Stimulated activated CD4-positive, alpha-beta T cell treated with anti-CD3 and anti-CD28 coated beads, Interleukin-2, amount 100 ng/mL, for 48 hours (primary cell): ENCODE data around the gene TXN.
A peak's percentile ranks its signal among the peaks of the same experiment; 100 is the strongest.

Source experiments
- DNase-seq, 2 donors: peaks; one replicate each; pipeline ENCODE4 v3.0.0-alpha.2; 2020

The TXN gene

DNA sequence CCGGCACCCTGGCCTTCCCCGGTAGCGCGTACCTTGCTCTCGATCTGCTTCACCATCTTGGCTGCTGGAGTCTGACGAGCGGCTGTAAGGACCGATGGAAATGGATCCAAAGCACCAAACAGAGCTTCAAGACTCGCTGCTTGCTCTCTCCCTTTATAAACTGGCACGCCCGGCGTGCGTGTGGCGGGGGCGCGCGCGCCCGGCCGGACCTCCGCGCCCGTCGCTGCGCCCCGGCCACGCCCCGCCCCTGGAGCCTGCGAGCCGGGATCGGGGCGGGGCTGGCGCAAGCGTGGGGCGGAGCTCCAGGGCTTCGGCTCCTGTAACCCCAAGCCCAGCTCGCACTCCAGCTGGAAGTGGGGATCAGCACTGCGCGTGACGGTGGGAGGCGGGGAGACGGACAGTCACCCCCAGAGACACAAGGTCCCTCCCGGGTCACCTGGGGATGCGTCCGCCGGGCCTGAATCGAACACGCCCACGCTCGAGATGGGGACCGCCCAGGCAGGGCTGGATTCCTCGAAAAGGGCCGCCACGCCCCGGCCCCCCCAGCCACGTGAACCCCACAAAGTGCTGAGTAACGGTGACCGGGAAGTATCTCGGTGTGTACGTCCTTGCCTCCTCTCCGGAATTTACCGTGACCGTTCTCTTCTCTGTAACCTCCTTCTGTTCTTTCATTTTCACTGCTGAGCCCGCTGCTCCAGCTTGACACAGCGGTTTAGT lies at the start of gene TXN:
Gene TXN (minus strand): TSS at position 128 of the 717 bp plus-strand sequence. CDS start 72 bp downstream, at position 56.
- peak; percentile 82 to 84 for DNase-seq

GRCh38 chr9:110303133-110303532 lies 46.8 kb upstream of the TXN start:
- no peak for DNase-seq

DNA sequence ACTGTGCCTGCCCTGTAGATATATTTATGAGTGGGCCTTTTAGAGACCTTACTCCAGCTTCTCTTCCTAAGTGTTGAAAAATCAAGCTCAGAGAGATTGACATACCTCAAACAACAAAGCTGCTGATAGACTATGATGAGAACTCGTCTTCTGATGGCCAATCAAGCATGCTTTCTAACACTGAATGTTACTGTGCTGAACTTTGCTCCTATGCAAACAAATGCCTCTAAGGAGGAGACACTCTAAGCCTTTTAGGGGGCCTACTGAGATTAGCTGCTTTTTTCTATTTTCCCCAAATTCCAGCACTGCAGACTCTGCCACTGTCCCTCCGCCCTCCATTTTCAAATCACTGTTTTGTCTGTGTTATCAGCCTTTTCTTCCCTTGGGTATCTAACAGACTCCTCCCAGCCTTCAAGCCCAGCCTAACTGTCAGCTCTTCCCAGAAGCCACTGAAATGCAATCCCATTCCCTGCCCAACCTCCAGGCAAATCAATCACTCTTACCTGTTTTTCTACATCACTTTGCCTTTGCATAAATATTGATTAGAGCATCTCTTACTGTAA lies 41.8 kb upstream of the TXN start:
- DNase-seq: no peak

DNA sequence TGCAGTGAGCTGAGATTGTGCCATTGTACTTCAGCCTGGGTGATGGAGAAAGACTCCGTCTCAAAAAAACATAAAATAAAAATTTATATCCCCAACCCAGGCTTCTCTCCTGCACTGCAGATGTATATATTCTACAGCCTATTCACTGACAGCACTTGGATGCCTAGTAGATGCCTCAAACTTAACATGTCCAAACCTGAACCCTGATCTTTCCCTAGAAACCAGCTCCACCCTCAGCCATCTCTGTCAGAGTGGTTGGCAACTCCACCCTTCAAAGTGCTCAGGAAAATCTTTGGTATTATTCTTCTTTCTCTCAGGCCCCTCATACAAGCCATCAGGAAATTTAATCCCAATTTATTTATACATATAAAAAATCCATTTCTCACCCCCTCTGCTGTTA lies 36.9 kb upstream of the TXN start:
- no peak for DNase-seq

DNA sequence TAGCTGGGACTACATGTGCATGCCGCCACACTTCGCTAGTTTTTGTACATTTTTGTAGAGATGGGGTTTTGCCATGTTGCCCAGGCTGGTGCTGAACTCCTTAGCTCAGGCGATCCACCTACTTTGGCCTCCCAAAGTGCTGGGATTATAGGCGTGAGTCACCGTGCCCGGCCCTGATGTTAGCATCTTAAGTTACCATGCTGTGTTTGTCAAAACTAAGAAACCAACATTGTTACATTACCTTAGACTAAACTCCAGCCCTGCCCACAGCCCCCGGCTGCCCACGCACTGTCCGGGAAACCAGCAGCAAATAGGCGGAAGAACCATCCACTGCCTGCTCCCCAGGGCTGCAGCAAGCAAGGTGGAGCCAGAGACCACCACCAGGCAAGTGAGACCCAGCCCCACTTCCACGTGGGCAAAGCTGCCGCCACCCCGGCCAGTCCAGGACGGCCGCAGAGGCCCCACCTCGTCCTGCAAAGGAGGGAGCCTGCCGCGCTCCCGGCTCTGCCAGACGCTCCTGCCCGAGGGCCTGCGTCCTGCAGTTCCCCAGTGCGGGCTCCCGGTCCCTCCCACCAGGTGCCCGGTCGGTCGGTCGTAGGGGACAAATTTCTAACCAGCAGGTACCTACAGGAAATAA lies 35.7 kb upstream of the TXN start:
- no peak for DNase-seq

DNA sequence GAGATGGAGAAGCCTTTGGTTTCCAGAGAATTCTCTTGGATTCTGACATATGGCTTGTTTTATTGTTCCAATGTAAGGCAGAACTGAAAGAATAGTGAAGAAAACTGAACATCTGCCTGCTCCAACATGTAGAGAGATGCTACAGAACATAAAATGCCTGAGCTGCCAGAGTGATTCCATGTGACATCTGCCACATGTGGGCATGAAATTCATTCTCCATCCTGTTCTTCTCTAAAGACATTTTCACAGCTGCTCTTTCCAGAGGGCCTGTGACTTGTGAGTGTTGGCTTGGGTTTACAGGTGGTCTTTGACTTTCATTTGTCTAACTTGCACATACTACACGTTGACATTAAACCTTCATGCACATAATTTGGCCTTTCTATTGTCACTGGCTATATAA lies 33.7 kb upstream of the TXN start:
- DNase-seq: no peak

DNA sequence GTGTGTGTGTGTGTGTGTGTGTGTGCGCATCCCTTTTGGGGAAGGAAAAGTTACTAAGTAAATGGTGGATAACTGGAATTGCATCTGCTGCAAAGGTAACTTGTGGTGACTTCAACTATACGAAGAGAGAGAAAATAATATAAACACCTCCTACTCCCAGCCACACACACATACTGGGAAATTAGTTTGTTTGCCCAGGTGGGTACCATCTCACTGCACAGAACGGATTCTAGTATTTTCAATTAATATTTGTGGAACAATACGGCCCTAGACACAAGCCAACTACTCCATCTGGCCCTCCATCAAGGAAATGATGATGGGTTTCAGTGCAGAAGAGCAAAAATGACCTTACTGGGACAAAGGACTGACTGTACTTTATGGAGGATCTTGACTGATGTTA lies 32.2 kb upstream of the TXN start:
- DNase-seq: no peak

GRCh38 chr9:110287289-110287680 lies 31.0 kb upstream of the TXN start:
- no peak for DNase-seq

GRCh38 chr9:110284211-110284844 lies 28.0 kb upstream of the TXN start:
- DNase-seq: no peak

GRCh38 chr9:110283751-110284150 lies 27.4 kb upstream of the TXN start:
- no peak for DNase-seq

GRCh38 chr9:110282739-110283081 lies 26.4 kb upstream of the TXN start:
- no peak for DNase-seq

DNA sequence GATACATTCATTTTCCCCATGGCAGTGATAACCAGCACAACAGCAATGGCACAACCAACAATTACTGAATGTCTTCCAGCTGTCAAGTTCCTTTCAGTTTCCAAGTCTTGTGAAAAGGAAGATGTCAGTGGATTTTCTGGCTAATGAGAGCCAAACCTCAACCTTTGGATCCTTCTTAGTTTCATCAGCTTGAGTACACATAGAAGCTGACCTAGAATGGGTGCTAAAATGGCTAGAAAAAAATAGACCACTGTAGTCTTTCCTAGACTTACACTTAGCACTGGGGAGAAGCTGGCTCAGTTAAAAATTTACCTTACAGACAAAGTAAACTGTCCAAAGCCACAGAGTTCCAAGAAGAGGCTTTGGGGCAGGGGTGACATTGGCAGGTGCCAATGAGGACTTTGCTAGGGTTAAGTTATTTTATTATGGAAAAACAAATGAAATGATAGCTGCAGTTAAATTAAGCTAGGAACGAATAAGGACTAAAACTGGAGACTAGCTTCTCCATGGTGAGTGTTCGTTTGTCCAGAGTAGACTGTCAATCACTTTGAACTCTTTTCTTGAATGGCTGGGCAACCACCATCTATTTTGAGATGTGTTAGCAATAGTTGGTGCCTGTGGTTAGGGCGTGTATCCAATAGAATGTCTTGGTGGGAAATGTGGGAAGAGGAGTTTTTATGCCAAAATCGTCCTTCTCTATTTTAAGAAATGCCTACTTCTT lies 25.9 kb upstream of the TXN start:
- no peak for DNase-seq

DNA sequence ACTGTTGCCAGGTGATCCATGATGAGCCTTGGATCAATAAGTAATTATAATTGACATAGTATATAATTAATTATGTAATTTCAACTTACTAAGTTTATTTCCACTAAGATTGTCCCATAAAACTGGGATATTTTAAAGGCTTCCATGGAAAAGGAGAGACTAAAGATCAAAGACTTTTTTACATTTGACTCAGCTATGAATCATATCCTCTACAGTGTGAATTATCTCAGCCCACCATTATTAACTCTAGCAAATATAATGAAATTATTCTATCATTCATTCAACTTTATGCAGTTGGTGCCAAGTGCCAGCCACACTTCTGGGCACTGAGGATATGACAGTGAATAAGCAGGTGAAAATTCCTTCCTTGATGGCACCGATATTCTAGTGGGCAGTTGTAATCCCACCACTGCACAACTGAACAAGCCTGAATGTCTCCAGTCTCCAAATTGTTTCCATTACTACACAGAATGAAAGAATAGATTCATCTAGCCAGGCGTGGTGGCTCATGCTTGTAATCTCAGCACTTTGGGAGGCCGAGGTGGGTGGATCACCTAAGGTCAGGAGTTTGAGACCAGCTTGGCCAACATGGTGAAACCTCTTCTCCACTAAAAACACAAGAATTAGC lies 21.9 kb upstream of the TXN start:
- no peak for DNase-seq

DNA sequence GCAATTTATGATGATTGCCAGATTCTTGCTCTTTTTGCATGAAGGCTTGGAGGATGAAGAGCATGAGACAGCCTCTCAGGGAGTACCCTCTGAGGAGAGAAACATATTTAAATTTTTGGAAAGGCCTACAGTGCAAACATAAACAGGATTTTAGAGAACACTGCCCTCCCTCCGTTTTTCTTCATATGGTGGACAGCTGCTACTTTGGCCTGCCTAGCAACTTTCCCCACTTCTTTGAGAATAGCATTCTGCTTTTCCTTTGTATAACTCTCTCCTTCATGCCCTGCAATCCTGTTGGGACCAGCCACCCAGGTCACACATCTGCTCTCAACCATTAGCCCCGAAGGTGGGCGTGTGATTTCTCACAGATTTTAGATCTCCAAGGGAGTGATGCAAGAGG lies 20.5 kb upstream of the TXN start:
- no peak for DNase-seq

- no peak for DNase-seq
Measured at GRCh38 chr9:110270211-110270995, 14.1 kb upstream of the TXN start.

DNA sequence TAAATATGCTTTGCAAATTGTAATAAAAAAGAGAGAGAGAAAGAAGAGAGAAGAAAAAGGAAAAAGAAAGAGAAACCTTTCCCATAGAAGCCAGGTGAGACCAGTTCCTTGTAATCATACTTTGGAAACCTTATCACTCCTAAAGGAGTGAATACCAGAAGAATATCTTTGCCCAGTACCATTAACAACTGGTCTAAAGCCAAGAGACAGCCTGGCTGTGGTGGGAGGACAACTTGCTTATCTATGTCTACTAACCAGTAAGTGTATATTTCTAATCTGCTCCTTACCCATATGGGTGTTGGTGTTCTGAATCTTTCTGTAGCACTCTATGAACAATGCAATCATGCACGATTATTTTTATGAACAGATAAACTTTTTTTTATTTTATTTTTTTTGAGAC lies 10.5 kb upstream of the TXN start:
- no peak for DNase-seq

DNA sequence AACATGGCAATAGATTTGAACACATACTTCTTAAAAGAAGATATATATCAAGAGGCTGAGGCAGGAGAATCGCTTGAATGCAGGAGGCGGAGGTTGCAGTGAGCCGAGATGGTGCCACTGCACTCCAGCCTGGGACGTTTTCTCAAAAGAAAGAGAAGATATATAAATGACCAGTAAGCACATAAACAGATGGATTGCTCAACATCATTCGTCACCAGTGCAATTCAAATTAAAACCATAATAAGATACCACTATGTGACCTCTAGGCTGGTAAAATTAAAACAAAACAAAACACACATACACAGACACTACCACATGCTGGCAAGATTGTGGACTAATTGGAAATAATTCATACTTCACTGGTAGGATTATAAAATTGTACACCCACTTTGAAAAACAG lies 5.3 kb upstream of the TXN start:
- no peak for DNase-seq

- DNase-seq: no peak
Measured at GRCh38 chr9:110260911-110261310, 4.6 kb upstream of the TXN start.

- DNase-seq: no peak
Measured at GRCh38 chr9:110259566-110259965, 3.3 kb upstream of the TXN start.

GRCh38 chr9:110258690-110259091 lies 2.4 kb upstream of the TXN start:
- DNase-seq: no peak

GRCh38 chr9:110257956-110258355 lies 1.6 kb upstream of the TXN start:
- DNase-seq: no peak
